T-helper 1 cell (primary cell): ENCODE measurements around the gene RNU6-1.

Experiments
- DNase-seq, 5 donors: peaks; one replicate each; pipeline ENCODE4 v3.0.0-alpha.2; 2012 to 2020
- total RNA-seq, 4 donors: gene quantifications; one replicate each; lab custom pipeline; 2026; lab: John Stamatoyannopoulos, UW

The RNU6-1 gene
- 0 to 0.15 (median 0.06) reads per million in 4 donors for total RNA-seq

GRCh38 chr15:67839929-67840748 is at the start of gene RNU6-1:
Gene RNU6-1, minus strand, starts transcription at chr15:67840045.
- peak; percentile 88 to 97 (median 93) for DNase-seq

GRCh38 chr15:67887776-67888175 is 47.9 kb upstream of the RNU6-1 start:
- no peak for DNase-seq

GRCh38 chr15:67885861-67886260 is 46.0 kb upstream of the RNU6-1 start:
- no peak for DNase-seq

DNA sequence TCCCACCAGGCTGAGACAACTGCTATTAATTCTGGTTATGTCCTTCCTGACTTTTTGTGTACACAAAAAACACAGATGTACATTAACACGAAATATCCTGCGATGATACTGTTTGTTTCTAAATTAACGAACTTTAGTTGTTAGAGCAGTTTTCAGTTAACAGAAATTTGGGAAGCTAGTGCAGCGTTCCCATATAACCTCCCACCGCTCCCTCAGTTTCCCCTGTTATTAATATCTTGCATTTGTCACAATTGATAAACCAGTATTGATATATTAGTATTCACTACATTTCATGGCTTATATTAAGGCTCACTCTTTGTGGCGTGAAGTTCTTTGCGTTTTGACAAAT is 45.3 kb upstream of the RNU6-1 start:
- DNase-seq = no peak

DNA sequence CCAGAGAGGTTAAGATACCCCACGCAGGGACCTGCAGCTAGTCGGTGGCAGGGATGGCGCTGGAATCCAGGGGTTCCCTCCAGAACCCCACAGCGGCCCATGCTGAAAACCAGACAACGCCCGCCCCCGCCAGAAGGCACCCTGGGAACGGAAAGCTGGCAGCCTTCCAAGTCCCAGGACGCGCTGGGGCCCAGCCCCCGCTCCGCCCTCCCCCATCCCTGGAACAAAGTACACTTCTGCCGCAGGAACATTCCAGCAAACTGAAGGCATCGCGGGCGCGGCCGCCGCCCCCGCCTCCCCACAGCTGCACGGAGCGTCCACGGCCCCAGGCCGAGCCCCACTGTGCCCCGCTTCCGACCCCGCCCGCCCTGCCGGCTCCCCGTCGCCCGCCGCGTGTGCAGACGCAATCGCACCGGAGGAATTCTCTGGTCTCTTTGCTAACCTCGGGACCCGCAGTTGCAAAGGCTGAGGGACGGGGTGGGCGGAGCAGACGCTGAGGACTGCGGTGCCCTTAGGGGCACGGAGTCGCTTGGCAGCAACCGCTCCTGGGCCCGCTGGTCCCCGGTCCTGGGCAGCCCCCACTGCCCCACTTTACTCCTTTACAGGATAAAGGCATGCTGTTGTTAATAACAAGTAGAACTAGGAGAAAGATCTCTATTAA is 44.8 kb upstream of the RNU6-1 start:
- peak in 4 of 5 donors; percentile 13 to 36 (median 26) for DNase-seq

GRCh38 chr15:67884009-67884408 is 44.2 kb upstream of the RNU6-1 start:
- no peak for DNase-seq

DNA sequence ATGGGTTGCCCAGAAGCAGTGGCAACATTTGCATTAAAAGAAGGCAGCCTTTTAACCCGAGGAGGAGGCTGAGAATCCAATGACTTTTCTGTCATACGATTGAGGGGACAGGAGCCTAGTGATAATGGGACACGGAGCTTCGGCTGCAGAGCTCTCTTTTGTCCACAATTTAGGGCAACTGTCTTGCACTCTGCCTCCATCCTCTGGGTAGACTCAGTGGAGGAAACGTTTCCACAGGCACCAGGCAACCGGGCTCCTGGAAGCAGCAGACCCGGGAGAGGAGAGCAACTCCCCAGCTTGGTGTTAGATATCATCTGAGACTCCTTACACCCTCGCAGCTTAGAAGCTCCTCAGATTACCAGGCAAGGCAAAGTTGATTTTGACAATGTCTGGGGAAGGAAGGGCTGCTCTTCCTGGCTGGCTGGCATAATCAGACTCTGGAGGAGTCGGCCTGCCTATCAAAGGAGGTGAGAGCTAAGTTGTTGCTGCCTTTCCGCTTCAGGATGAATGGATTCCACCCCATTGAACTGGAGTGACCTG is 43.5 kb upstream of the RNU6-1 start:
- DNase-seq = no peak

- DNase-seq = peak in 1 of 5 donors; percentile 24
These were observed 42.8 kb upstream of the RNU6-1 start for GRCh38 chr15:67882487-67883233.

- DNase-seq = no peak
These were observed 40.9 kb upstream of the RNU6-1 start for GRCh38 chr15:67880651-67881182.

GRCh38 chr15:67879440-67880129 is 39.7 kb upstream of the RNU6-1 start:
- no peak for DNase-seq

DNA sequence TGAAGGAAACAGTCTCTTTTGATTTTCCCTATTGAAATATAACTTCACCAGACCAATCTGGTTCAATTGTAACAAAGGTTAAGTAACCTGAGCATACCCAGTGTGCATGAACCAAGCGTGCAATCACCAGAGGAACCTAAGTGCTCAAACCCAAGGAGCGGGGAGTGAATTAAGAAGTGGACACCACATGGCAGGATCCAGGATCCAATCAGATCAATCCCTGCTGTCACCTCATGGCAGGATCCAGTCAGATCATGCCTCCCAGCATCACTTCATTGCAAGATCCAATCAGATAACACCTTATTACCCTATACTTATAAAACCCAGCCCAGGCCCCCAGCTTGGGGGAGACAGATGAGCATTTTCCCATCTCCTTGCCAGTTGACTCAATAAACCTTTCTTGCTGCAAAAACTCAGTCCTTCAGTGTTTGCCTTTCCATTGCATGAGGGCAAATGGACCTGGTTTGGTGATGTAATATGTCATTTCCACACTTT is 38.9 kb upstream of the RNU6-1 start:
- DNase-seq = no peak

- DNase-seq = no peak
These were observed 33.9 kb upstream of the RNU6-1 start for GRCh38 chr15:67873777-67874176.

GRCh38 chr15:67870868-67871408 is 31.1 kb upstream of the RNU6-1 start:
- no peak for DNase-seq

- DNase-seq = no peak
These were observed 29.9 kb upstream of the RNU6-1 start for GRCh38 chr15:67869701-67870100.

DNA sequence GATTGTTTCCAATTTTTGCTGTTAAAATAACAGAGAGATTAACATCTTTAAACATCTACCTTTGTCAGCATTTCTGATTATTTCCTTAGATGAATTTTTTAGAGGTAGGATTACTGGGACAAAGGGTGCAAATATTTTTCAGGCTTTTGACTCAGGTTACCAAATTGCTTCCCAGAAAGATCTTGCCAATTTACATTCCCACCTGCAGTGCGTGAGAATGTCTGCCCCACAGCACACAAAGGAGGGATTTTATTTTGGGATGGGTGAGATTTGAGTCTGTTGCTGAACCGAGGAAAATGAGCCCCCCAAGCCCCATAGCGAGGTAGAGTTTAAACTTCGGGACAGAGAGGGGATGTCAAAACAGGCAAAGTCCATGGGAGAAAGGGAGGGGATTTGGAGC is 25.9 kb upstream of the RNU6-1 start:
- no peak for DNase-seq

- DNase-seq = no peak
These were observed 25.5 kb upstream of the RNU6-1 start for GRCh38 chr15:67865331-67865730.

DNA sequence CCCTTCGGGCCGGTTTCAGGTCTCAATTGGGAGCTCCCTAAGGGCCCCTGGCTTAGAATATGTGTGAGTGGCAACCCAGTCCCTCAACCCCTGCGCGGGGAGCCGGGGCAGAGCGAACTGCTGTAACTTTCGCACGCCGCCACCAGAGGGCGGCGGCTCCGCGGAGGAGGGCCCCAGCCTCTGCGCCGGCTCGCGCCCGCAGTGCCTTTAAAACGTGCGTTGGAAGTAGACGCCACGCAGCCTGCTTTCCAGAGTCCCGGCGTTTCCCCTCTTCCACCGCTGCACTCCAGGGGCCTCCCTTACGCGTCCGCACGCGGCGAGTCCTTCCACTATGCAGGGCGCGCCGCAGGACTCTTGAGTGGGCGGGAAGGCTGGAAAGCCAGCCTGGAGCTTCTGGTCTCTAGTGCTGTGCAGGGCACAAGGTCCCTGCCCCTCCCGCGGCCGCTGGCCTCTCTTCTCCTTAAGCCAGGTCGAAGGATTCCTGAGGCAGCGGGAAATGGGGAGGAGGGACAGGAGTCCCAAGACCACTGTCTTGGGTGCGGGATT is 23.7 kb upstream of the RNU6-1 start:
- peak; percentile 26 to 65 (median 52) for DNase-seq

DNA sequence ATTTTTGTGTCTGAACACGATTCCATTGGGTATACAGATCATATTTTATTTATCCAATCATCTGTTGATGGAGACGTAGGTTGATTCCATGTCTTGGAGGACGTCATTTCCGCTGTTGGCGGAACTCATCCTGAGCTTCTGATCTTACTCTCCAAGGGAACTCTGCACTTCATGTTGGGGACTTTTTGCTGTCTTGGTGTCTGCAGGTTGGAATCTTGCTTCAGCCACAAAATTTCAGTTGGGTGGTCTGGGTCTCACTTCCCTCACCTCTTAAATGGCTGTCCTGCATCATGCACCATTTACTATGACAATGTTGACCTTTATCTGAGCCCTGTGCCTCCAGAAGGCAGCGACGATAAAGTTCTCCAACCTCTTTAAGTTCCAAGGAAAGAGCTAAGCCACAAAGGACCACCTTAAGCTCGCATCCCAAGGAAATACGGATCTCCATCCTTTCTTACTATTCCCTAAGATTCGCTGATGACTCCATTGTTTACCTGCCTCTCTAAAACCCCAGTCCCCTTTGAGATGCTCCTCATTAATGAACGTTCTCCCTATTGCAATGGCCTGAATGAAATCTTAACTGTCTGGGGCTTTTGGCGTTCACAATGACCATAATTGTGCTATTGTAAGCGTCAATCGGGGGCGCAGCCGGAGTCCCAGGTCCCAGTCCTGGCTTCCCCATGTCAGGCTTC is 23.1 kb upstream of the RNU6-1 start:
- no peak for DNase-seq

- DNase-seq = no peak
These were observed 22.1 kb upstream of the RNU6-1 start for GRCh38 chr15:67861983-67862382.

DNA sequence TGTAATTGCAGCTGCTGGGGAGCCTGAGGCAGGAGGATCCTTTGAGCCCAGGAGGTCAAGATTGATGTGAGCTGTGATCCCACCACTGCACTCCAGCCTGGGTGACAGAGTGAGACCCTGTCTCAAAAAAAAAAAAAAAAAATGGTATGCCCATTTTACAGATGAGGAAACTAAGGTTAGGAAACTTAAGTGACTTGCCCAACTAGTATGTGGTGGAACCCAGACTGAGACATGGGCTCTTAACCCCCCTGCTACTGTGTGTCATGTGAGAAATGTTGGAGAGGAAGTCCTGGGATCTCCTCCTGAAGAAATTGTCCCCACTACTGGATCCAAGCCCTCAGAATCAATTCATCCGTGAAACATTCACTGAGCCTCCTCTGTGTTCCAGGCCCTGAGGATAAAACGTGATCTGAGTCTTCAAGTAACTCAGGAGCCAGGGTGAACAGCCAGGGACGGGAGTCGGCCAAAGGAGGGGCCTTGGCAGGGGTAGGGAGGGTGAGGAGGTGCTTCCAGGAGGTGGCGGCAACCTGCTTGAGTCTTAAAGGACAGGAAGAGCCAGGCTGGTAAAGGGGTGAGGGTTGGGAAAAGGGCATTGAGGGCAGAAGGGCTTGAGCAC is 19.6 kb upstream of the RNU6-1 start:
- DNase-seq = no peak
